ENCODE results near the gene NQO2.
"Not testable (repeated sequence)": the region's sequence is repeated elsewhere in the genome, so short reads cannot be mapped to it uniquely, and the experiment has no call there.

The NQO2 gene

DNA sequence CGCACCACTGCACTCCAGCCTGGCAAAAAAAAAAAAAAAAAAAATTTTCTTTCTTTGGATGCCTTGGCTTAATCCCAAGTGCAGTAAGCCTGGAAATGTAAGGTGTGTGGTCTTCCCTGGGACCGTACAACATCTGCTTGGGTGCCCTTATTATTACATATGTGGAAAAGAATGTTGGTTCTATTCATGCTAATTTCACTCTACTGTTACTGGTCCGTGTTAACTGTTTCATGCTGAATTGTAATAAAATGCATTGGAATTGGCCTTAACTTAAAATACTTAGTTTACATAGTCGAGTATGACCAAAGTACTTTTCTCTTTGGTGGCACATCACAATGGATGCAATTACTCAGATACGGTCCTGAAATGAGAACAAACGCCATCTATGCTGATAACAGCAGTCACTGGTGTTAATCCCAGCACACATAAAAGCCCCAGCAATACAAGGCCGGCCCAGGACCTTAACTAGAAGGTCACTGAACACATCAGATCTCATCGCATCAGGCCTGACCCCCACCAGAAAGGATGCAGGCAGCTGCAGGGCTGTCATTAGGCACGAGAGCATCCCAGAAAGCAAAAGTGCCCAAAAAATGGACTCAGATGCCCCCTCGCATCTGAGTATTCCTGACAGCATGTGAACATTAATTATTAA lies 29.5 kb upstream of the NQO2 start:
- DNase-seq (ENCODE audit: low read depth in 2 of 2, low spot score in 1 of 2): no peak

GRCh38 chr6:2970753-2971419 lies 28.8 kb upstream of the NQO2 start:
- peak in 1 of 2 donors; percentile 15 for DNase-seq (ENCODE audit: low read depth in 2 of 2, low spot score in 1 of 2)

DNA sequence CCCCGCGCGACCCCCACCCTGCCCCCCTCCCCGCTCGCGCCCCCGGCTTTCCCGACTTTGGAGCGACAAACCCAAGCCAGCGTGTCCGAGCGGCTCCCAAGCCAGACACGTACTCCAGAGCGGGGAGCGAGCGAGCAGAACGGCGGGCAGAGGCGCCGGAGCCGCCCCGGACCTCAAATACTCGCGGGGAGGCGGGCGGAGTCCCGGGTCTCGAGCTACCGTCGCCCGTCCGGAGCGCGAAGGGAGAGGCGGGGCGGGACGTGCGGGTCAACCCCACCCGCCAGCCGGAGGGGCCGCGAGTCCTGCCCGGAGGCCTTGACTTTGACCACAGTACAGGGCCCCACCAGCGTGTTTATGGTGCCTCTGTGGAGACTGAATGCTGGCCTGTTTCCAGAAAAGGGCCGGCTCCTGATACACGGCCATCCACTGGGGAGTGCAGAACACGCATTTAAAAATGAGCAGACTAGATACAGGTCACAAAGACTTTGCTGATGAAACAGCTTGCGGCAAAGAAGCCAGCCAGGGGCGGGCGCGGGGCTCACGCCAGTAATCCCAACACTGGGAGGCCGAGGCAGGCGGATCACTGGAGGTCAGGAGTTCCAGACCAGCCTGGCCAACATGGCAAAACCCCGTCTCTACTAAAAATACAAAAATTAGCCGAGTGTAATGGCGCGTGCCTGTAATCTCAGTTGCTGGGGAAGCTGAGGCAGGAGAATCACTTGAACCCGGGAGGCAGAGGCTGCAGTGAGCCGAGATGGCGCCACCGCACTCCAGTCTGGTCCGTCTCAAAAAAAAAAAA lies 28.1 kb upstream of the NQO2 start, which contains the start of gene SERPINB6:
TSS of gene SERPINB6 (minus strand) at position 148 of the 799 bp plus-strand sequence. CDS start 12,235 bp downstream, outside the sequence.
- peak in 1 of 2 donors; percentile 10 for DNase-seq (ENCODE audit: low read depth in 2 of 2, low spot score in 1 of 2)

DNA sequence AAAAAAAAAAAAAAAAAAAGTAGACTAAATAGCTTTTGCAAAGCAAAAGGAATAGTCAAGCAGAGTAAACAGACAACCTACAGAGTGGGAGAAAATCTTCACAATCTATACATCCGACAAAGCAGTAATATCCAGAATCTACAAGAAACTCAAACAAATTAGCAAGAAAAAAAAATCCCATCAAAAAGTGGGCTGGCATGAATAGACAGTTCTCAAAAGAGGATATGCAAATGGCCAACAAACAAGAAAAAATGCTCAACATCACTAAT lies 27.5 kb upstream of the NQO2 start:
- not testable (repeated sequence) for DNase-seq (ENCODE audit: low read depth in 2 of 2, low spot score in 1 of 2)

DNA sequence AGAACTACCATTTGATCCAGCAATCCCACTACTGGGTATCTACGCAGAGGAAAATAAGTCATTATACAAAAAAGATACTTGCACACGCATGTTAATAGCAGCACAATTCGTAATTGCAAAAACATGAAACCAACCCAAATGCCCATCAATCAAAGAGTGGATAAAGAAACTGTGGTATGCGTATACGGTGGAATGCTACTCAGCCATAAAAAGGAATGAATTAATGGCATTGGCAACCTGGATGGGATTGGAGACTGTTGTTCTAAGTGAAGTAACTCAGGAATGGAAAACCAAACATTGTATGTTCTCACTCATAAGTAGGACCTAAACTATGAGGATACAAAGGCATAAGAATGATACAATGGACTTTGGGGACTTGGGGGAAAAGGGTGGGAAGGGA lies 27.0 kb upstream of the NQO2 start:
- not testable (repeated sequence) for DNase-seq (ENCODE audit: low read depth in 2 of 2, low spot score in 1 of 2)

DNA sequence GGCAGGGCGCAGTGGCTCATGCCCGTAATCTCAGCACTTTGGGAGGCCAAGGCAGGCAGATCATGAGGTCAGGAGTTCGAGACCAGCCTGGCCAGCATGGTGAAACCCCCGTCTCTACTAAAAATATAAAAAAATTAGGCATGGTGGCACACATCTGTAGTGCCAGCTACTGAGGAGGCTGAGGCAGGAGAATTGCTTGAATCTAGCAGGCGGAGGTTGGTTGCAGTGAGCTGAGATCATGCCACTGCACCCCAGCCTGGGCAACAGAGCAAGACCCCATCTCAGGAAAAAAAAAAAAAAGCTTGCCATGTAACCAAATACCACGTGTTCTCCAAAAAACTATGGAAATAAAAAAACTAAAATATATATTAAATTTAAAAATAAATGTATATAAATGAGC lies 26.5 kb upstream of the NQO2 start:
- not testable (repeated sequence) for DNase-seq (ENCODE audit: low read depth in 2 of 2, low spot score in 1 of 2)

GRCh38 chr6:2973676-2974075 lies 26.0 kb upstream of the NQO2 start:
- DNase-seq (ENCODE audit: low read depth in 2 of 2, low spot score in 1 of 2): no peak

- no peak for DNase-seq (ENCODE audit: low read depth in 2 of 2, low spot score in 1 of 2)
These were observed 23.6 kb upstream of the NQO2 start for GRCh38 chr6:2976060-2976459.

DNA sequence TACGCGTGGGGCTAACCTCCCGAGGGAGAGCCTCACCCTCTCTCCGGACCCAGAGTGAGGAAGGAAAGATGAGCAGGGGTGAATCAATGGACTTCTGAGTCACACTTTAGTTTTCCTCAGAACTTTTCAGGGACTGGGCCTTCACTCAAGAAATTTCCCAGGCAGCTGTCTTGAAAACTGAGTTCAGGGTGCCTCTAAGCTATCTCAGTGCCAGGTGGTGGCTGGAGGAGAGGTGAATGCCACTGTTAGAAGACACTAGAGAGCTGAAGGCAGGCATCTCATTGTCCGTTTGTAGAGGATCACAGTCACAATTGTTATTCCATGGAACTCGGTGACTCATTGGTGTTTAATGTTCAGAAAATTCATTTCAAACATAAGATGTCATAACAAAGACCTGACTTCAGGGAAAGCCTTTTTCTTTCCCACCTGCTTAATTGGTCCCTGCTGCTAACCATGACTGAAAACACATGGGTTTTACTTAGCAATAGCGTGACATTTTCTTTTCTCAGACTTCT lies 23.1 kb upstream of the NQO2 start:
- no peak for DNase-seq (ENCODE audit: low read depth in 2 of 2, low spot score in 1 of 2)

DNA sequence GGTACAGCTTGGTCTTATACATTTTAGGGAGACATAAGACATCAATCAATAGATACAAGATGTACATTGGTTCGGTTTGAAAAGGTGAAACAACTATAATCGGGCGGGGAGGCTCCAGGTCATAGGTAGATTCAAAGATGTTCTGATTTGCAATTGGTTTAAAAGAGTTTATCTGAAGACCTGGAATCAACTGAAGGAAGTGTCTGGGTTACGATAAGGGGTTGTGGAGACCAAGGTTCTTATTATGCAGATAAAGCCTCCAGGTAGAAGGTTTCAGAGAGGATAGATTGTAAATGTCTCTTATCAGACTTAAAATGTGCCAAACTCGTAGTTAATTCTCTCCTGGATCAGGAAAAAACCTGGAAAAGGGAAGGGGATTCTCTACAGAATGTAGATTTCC lies 22.4 kb upstream of the NQO2 start:
- no peak for DNase-seq (ENCODE audit: low read depth in 2 of 2, low spot score in 1 of 2)

- no peak for DNase-seq (ENCODE audit: low read depth in 2 of 2, low spot score in 1 of 2)
These were observed 21.7 kb upstream of the NQO2 start for GRCh38 chr6:2977799-2978590.

DNA sequence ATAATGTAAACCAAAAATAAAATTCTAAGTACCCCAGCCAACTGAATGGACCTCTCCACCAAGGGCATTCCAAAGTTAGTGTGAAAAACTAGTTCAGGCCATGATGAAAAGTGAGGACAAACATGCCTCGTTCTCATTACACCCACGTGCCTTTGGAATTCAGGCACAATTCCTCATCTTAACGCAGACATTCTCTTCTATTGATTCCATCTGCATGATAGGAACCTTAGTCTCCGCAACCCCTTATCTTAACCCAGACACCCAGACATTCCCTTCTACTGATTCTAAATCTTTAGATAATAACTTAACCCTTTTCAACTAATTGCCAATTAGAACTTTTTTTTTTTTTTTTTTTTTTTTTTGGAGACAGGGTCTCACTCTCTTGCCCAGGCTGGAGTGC lies 20.8 kb upstream of the NQO2 start:
- DNase-seq (ENCODE audit: low read depth in 2 of 2, low spot score in 1 of 2): no peak

- no peak for DNase-seq (ENCODE audit: low read depth in 2 of 2, low spot score in 1 of 2)
These were observed 19.8 kb upstream of the NQO2 start for GRCh38 chr6:2979819-2980464.

DNA sequence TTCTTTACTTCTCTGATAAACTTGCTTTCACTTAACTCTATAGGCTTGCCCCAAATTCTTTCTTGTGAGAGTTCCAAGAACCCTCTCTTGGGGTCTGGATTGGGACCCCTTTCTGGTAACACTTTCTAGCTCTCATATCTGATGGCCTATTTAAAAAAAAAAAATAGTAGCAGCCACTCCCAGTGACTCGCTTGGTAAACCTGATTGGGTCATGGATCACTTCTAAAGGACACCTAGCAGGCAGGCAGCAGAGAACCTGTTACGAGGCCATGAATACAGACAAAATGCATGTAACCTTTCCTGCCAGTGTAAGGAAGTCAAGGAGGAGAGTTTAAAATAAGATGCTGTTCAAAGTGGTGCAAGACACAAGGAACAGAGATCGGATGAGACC lies 19.2 kb upstream of the NQO2 start:
- no peak for DNase-seq (ENCODE audit: low read depth in 2 of 2, low spot score in 1 of 2)

DNA sequence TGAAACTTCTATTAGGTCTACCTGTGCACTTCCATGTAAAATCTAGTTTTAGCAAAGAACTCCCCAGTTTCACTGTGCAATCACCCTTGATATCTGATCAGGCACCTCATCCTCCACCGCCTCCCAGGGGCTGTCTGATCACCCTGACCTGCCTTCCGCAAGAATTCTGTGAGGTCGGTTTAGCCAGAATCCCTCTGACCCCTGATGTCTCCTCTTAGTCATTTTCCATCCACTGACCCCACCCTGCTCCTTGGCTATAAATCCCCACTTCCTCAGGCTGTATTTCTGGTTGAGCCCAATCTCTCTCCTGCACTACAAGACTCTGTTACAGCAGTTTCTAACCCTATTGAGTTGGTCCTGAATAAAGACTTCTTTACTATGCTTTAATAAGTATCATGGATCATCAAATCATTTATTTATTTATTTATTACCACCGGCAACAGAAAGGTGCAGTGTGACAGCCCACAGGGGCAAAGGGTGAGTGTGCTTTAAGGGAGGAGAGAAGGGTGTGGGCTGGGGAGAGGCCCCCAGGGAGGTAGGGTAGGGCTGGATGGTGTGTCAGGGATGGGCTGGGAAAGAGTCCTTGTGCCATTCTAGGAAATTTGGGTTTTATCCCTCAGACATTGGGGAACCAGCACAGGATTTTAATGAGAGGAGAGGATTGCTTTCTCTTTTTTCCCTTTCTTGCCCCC lies 17.1 kb upstream of the NQO2 start:
- no peak for DNase-seq (ENCODE audit: low read depth in 2 of 2, low spot score in 1 of 2)

DNA sequence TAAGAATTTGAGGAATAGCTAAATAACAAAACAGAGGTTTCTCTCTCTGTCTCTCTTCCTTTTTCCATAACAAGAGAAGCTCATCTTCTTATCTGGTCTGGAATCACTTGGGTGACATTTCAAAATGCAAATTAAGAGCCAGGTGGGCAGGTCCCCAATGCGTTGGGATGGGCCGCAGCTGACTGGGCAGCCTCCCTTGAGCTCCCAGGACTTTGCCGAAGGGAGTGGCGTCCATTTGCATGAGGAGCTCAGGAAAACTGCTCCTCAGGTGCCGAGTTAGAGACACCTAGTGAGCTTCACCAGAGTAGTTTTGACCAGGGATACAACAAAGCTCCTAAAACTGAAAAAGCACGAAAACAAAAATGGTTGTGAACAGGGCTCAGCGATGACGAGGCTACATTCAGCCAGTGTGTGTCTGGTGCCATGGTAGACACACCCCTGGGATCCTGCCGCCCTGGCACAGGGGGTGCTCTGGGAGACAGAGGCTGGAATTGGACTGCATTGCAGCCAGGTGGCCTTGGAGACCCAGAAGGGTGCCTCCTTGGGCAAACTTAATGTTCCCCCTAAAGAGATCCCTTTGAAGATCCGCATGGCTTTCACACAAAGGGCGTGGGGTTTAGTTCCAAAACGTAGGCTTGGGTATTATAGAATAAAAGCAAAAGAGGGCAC lies 14.8 kb upstream of the NQO2 start:
- DNase-seq (ENCODE audit: low read depth in 2 of 2, low spot score in 1 of 2): no peak

GRCh38 chr6:2986722-2987221 lies 12.9 kb upstream of the NQO2 start:
- no peak for DNase-seq (ENCODE audit: low read depth in 2 of 2, low spot score in 1 of 2)

GRCh38 chr6:2988094-2988425 lies 11.6 kb upstream of the NQO2 start:
- DNase-seq (ENCODE audit: low read depth in 2 of 2, low spot score in 1 of 2): no peak

DNA sequence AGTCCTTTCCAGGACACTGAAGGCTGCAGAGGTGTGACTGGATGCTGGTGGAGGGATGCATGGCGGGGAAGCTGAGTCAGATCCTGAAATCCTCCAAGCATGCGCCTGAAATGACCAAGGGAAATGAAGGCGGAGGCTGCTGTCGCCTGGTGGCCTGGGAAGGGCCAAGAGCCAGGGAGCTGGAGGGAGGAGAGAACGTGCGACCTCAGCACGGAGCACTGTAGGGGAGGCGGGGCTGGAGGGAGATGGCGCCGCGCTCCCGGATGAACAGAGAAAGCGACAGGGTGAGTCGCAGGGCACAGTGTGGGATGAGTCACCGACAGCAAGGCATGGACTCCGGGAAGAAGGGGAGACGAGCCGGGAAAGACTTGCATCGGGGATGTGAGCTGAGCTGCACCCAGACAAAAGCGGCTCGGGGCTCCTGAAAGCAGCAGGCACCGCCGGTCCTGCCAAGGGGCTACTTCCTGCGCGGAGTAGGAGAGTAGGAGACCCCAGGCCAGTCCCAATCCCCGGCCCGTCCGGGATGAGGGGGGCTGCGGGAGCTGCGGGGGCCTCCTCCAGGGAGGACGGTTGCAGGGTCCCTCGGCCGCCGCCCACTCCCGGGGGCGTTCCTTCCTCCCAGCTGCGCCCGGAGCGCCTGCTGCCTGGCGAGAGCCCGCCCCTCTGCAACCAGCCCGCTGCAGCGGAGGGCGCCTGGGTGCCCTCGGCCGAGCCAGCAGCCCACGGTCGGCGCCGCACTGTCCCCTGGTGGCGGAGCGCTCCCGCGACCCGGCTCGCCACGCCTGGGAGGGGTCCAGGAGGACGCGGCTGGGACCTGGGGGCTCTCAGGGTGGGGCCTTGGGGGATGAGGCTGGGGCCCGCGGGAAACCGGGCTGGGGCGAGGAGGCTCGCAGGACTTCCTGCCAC lies 11.0 kb upstream of the NQO2 start:
- peak; percentile 49 to 66 for DNase-seq (ENCODE audit: low read depth in 2 of 2, low spot score in 1 of 2)
